Measurements from ENCODE around the gene TRMT112. TPM values are rescaled to one million over a fixed set of nuclear protein-coding genes. Genes with fewer than 3 reads are reported as not detected.
A peak's percentile ranks its signal among the peaks of the same experiment; 100 is the strongest.

TRMT112 gene
- total and polyA plus RNA-seq, 2 of the 8 experiments (the other 6 are each of a cell fraction or from before 2014, with no cell fraction given), result 300 to 650 TPM

- no peak overlapping the region for H2BK120ac ChIP-seq (replicated peaks; ENCODE audit: low read depth, low read length)
- H2AK5ac ChIP-seq (ENCODE audit: low read depth, low read length), result no peak overlapping the region; the same call in 1 of the 2 replicates
- H4K20me1 ChIP-seq (replicated peaks in 1 of 2; ENCODE audit: control insufficient read depth in 1 of 2, insufficient read depth in 2 of 2, low read length in 2 of 2), result peaks cover 0 to 17% of the 10 kb centered on the region in 2 experiments
- no peak overlapping the region for H3K18ac ChIP-seq (ENCODE audit: extremely low read depth, low read length)
- no peak overlapping the region for H3K9ac ChIP-seq (replicated peaks in 1 of 4; ENCODE audit: extremely low read depth in 1 of 4, low read depth in 3 of 4, low read length in 3 of 4)
- ChIA-PET POLR2A (ENCODE audit: partially characterized antibody) (interaction anchor here (0.5 to 1.9 kb wide), 10 partner anchors 12 to 65 kb away, joined by 3 to 14 read pairs (median 4); partner anchors contain the start of genes BAD, GPR137, PRDX5 and TRMT112), CTCF (ENCODE audit: partially characterized antibody) (interaction anchor here (0.8 to 2.6 kb wide), 7 partner anchors 12 to 279 kb away, joined by 3 to 10 read pairs (median 3); partner anchors contain the start of genes BAD, GPR137 and TRMT112)
- peak overlapping the region; percentile 65 for H4K91ac ChIP-seq (replicated peaks; ENCODE audit: insufficient read length, low read length)
- no peak overlapping the region for H2BK5ac ChIP-seq (ENCODE audit: low read depth, low read length)
- H2BK15ac ChIP-seq (ENCODE audit: low read length), result no peak overlapping the region
- no peak overlapping the region for H3K14ac ChIP-seq (ENCODE audit: insufficient read length)
- no peak overlapping the region for H3K27ac ChIP-seq (ENCODE audit: low read depth, low read length)
- DNase-seq (ENCODE audit: low read depth in 1 of 2, low spot score in 2 of 2) (peak in 1 of 2 experiments; percentile 67), FAIRE-seq (no peak)
- H3K79me1 ChIP-seq (ENCODE audit: low read depth, low read length), result no peaks in the 10 kb centered on the region
- no peaks in the 10 kb centered on the region; a peak in 1 of 4 replicates for H3K9me3 ChIP-seq (ENCODE audit: insufficient read depth in 2 of 2, low read depth in 1 of 2, low read length in 1 of 2)
- H3K4me3 ChIP-seq (ENCODE audit: extremely low read depth in 1 of 4, insufficient read depth in 2 of 4, low read depth in 3 of 4, low read length in 4 of 4), result peak overlapping the region in 2 of 4 experiments; percentile 6 to 47; a peak in 3 of 8 replicates
- no peak overlapping the region for H4K8ac ChIP-seq (ENCODE audit: extremely low read depth, insufficient read depth, low read length)
- no peak overlapping the region for H3K4ac ChIP-seq (replicated peaks; ENCODE audit: insufficient read length, low read depth, low read length)
- peak overlapping the region; percentile 61; the same call in 1 of the 2 replicates for H2BK20ac ChIP-seq (ENCODE audit: low read length)
- peaks cover 78 to 99% (median 90%) of the 10 kb centered on the region in 4 experiments for H3K27me3 ChIP-seq (replicated peaks in 1 of 4; ENCODE audit: control insufficient read depth in 3 of 4, extremely low read depth in 1 of 4, insufficient read depth in 3 of 4, low read length in 3 of 4)
- WGBS, 2 experiments (ENCODE audit: extremely low coverage in 1 of 2, insufficient coverage in 1 of 2, insufficient read length in 1 of 2, insufficient replicate concordance in 2 of 2, low coverage in 1 of 2, low lambda C conversion rate in 2 of 2, missing lambda C conversion rate in 1 of 2), result 26% methylated on average over 31 of the region's 34 CpGs; no CpG with 5 or more reads in 1 of the 2 experiments
- peaks cover 0 to 4% (median 0%) of the 10 kb centered on the region in 4 experiments; a peak in 1 of 8 replicates for H3K36me3 ChIP-seq (ENCODE audit: control insufficient read depth in 2 of 4, insufficient read depth in 4 of 4, low read length in 3 of 4)
- no peak overlapping the region; the same call in 1 of the 2 replicates for H2AFZ ChIP-seq (ENCODE audit: low read length)
- H3K79me2 ChIP-seq (ENCODE audit: control insufficient read depth in 1 of 2, insufficient read depth in 2 of 2, low read length in 2 of 2), result no peaks in the 10 kb centered on the region
- H4K5ac ChIP-seq (ENCODE audit: insufficient read length, low read depth, low read length), result no peak overlapping the region
- H3K56ac ChIP-seq (replicated peaks; ENCODE audit: insufficient read length, low read depth, low read length), result no peak overlapping the region
- H3K4me2 ChIP-seq (ENCODE audit: insufficient read depth in 1 of 2, low read depth in 2 of 2, low read length in 2 of 2), result peak overlapping the region; percentile 57 to 63
- H2BK12ac ChIP-seq (ENCODE audit: low read depth, low read length), result peak overlapping the region; percentile 60; the same call in 1 of the 2 replicates
- peaks cover 0 to 27% (median 14%) of the 10 kb centered on the region in 4 experiments; a peak in 5 of 7 replicates for H3K4me1 ChIP-seq (replicated peaks in 1 of 4; ENCODE audit: control insufficient read depth in 3 of 4, insufficient read depth in 4 of 4, low read length in 3 of 4)
- H3K23ac ChIP-seq (ENCODE audit: insufficient read length), result no peak overlapping the region
- H3K23me2 ChIP-seq (ENCODE audit: low read depth, low read length), result peaks cover 7% of the 10 kb centered on the region; the same call in 1 of the 2 replicates
- TF ChIP-seq BACH1 (IDR thresholded peaks at IDR 0.05; ENCODE audit: low read length), result no peak
- TF ChIP-seq MAFK (IDR thresholded peaks at IDR 0.05; ENCODE audit: low read depth, low read length), result no peak
- TF ChIP-seq SUZ12 (IDR thresholded peaks at IDR 0.05; ENCODE audit: low read length), result peak; percentile 63
- peak; percentile 63 for TF ChIP-seq KDM4A (IDR thresholded peaks at IDR 0.05; ENCODE audit: low read depth, low read length, severe bottlenecking)
- no peak for TF ChIP-seq SAP30 (IDR thresholded peaks at IDR 0.05; ENCODE audit: insufficient read depth, insufficient replicate concordance, low read length)
Observed at GRCh38 chr11:64296830-64297698, 20.3 kb downstream of the TRMT112 start.
